K562 treated with DMSO at 1 percent for 48 hours (cell line): ENCODE measurements around the gene ABCC11. TPM values are rescaled to one million over a fixed set of nuclear protein-coding genes. Genes with fewer than 3 reads are reported as not detected.

Source experiments
- total RNA-seq: library from RNA; unstranded; fragments of 300-600 nt; gene quantifications from 2 replicates; pipeline ENCODE4 v1.2.3, GENCODE V29; 2022; ENCODE audit warnings: low replicate concordance; ENCODE audit errors: extremely low read depth

The ABCC11 gene
- total RNA-seq, result not detected in 2 replicates

DNA sequence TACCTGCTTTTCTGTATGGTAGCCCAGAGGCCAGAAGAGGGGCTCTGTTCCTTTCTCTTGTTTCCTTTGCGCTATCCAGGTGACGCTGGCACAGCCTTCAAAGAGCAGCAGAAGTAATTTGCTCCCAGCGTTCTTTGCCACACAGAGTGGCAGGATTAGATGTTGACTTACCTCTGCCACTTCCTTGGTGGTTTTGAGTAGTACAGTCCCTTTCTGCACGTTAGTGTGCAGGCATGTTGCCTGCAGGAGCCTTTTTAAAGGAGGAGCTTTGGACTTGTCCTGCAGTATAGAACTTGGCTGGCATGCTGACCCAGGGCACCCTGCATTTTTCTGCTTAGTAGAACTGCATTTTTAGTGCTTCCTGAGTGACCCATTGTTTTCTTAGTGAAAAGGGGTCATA lies at the start of gene ABCC11:
Gene ABCC11, minus strand, starts transcription at position 229 of the 400 bp plus-strand sequence. CDS start 15,618 bp downstream, outside the sequence.

DNA sequence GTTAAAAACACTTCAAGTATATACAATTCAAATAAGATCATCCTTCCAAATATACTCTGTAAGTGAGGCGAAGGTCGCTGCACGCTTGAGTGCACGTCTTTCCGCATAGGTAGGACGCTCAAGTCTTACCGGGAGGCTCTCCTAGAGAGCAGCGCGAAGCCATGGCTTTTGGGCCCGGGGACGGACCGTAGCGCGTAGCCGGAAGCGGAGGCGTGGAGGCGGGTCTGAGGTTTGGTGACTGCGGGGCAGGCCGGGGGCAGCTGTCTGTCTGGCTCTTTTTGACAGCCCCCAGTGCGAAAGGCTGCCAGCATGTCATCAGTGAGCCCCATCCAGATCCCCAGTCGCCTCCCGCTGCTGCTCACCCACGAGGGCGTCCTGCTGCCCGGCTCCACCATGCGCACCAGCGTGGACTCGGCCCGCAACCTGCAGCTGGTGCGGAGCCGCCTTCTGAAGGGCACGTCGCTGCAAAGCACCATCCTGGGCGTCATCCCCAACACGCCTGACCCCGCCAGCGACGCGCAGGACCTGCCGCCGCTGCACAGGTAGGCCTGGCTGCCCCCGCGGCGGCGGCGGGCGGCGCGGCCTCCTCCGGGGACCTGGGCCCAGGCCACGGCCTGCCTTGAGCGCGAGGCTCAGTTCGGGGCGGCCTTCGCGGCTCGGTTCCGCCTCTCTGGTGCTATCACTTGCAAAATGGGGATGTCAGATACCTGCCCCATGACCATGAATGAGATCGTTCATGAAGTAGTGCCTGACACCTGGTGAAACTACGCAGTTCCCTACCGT lies 3.1 kb downstream of the ABCC11 start, which contains the start of gene LONP2:
Gene LONP2, plus strand, starts transcription at position 221 of the 783 bp plus-strand sequence. Its CDS starts 89 bp downstream, at position 310.

DNA sequence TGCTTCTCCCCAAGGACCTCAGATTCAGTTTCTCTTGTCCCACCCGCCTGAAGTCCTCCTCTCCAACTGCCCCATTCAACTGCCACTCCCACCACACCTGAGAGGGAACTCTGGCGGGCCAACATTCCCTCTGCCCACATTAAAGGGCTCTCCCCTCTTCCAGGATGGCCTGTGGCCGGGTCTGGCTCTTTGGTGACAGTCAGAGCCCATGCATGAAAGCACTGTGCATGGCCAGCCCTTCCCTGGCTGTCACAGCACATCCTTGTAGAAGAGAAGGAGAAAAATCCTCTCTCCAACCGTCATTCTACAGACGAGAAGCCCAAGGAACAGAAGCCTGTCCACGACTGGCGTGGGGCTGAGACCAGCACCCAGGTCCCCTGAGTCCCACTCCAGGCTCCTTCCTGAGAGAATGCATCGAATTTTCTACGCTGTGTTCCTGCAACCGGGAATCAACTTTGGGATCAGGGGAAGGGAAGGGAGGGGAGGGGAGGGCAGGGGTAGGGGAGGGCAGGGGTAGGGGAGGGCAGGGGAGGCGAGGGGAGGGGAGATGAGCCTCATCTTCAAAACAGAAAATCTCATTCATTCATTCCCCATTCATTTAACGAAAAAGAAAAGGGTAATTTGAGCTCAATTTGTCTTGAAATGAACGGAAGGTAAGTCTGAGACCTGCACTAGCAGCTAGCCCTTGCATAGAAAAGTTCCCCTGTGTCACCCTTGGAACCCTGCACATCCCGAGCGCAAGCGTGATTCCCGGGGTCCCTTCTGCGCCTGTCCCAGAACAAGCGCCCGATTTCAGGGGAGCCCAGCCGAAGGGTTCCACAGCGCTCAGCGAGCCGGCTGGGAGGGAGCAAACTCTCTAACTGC lies 91.2 kb downstream of the ABCC11 start, which contains the start of gene ABCC12:
Gene ABCC12, minus strand, starts transcription at position 68 of the 864 bp plus-strand sequence. CDS start 9,569 bp downstream, outside the sequence.

Other genes starting within 250 kb of the ABCC11 start
- not detected in 2 replicates for gene ABCC12, start 91.5 kb downstream of the ABCC11 start, total RNA-seq
- gene LONP2, start 3.2 kb downstream of the ABCC11 start, total RNA-seq, result not detected in 2 replicates
- not detected in 2 replicates for gene SIAH1, start 137.9 kb upstream of the ABCC11 start, total RNA-seq